Erythroblast (primary cell): ENCODE data around the gene CCDC74A.
"Not testable (repeated sequence)": the region's sequence is repeated elsewhere in the genome, so short reads cannot be mapped to it uniquely, and the experiment has no call there.

Experiments
- GATA1 ChIP-seq: IDR thresholded peaks from 2 replicates; pipeline ENCODE4 v1.6.1; 2011; ENCODE audit warnings: low read depth, mild to moderate bottlenecking, control low read depth, low read length, moderate library complexity
- POLR2A ChIP-seq: IDR thresholded peaks from 2 replicates; pipeline ENCODE4 v1.6.1; 2011; ENCODE audit warnings: mild to moderate bottlenecking, low read length

GRCh38 chr2:131486201-131486902, 41.3 kb upstream of the CCDC74A start:
- TF ChIP-seq POLR2A, GATA1: not testable (repeated sequence)
